ENCODE measurements around the gene P2RX4.

- TF ChIP-seq POLR2AphosphoS5 (IDR thresholded peaks at IDR 0.05; ENCODE audit: low read depth, low read length) (no peak), TAF1 (IDR thresholded peaks at IDR 0.05; ENCODE audit: borderline replicate concordance, insufficient read depth, low read length) (no peak), FOXP2 (optimal IDR thresholded peaks at IDR 0.05; ENCODE audit: borderline replicate concordance, extremely low read depth, extremely low read length, insufficient read depth) (no peak)
These were observed 11.0 kb upstream of the P2RX4 start for GRCh38 chr12:121198949-121199348.

Data from PFSK-1 (cell line).